CD4-positive, alpha-beta T cell treated with Interleukin-10 for 1 hour (primary cell): ENCODE data around the gene CRAT.

Experiments
- DNase-seq: peaks from one replicate; pipeline ENCODE4 v3.0.0-alpha.2; 2020

Gene CRAT

DNA sequence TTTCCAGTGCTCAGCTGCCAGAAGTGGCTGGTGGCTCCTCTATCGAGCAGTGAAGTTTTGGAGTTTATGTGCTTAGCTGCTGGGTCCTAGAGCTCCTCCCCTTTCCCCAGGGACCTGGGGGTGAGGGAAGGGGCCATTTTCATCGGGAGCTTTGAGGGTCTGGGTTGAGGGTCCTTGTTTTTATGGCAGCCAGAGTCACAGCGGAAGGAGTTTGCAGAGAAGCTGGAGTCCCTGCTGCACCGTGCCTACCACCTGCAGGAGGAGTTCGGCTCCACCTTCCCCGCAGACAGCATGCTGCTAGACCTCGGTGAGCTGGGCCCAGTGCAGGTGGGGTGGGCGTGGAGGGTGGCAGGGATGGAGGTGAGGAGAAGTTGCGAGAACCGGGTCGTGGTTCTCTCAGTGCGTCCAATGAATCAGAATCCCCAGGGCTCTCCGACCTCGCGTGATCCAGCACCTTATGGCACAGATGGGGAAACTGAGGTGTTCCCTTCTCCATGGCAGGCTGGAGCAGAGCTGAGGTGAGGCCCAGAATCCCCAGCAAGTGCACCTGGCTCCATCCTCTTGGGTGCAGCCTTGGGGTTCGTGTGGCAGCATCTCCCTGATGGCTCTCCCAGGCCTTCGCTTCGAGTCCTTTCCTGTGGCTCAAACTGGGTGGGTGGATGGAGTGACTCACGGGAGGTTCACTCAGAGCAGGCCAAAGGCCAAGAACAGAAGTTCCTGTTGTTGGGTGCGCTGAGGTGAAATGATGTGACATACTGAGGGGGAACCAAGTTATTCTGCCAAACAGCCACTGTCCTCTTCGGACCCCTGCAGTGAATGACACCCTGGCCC, 51.4 kb downstream of the CRAT start:
- DNase-seq, result no peak

DNA sequence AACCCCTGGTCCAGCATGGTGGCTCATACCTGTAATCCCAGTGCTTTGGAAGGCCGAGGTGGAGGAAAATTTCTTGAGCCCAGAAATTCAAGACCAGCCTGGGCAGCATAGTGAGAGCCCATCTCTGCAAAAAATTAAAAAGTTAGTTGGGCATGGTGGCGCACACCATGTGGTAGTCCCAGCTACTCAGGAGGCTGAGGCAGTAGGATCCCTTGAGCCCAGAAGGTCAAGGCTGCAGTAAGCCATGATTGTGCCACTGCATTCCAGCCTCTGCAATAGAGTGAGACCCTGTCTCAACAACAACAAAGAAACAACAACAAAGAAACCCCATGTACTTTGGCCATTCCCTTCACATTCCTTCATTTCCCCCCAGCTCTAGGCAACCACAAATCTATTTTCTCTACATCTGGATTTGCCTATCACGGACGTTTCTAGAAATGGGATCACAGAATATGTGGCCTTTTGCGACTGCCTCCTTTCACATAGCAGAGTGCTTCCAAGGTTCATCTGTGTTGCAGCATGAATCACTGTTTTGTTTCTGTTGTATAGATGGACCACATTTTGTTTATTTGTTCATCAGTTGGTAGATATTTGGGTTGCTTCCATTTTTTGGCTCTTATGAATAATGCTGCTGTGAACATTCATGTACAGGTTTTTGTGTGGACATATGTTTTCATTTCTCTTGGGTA, 56.3 kb downstream of the CRAT start:
- no peak for DNase-seq

DNA sequence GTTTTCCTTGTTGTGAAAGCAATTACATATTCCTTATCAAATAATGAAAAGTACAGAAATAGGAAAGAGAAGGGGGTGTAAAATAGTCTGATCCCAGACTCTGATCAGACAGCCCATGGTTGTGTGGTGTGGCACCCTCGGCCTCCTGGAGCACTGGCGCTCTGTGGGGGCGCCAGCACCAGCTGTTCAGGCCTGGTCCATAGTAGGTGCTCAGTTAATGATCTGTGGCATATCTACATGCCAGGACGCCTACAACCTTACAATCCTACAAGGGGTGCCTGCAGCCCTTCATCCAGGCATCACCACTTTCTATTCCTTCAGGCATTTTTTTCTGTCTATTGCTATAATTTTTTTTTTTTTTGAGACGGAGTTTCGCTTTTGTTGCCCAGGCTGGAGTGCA, 57.6 kb downstream of the CRAT start:
- no peak for DNase-seq

DNA sequence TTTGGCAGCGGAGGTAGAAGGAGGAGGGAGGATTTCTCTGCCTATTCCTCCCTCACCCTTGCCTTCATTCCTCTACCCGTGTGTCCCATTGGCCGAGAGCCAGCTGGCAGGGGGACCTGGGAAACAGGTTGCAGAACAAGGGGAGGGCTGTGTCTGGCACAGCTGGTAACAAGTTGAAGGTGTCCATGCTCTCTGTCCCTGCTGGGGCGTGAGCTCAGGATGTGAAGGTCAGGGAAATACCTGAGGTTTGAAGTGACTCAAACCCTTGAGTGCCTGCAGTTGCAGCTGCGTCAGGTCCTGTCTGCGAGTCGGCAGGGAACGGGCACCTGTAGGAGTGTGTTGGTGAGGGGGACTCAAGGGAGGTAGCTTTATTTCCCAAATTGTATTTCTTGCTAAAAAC, 58.0 kb downstream of the CRAT start:
- no peak for DNase-seq
